Transverse colon (tissue), 4 donors: ENCODE data around the gene DCPS. TPM values are rescaled to one million over a fixed set of nuclear protein-coding genes. Genes with fewer than 3 reads are reported as not detected.

Experiments used
- DNase-seq: peaks from one replicate; pipeline ENCODE4 v3.0.0-alpha.2; 2019
- H3K27ac ChIP-seq, 4 donors: fragments of 200-600 bp; sonication (generic); 2 replicates each; pipeline ENCODE4 v1.5.1; 2016 to 2018; ENCODE audit warnings: inconsistent platforms in 4 of 4
- H3K27me3 ChIP-seq: fragments of 200-600 bp; sonication (generic); 2 replicates; pipeline ENCODE4 v1.5.1; 2017; ENCODE audit warnings: inconsistent platforms
- H3K36me3 ChIP-seq, 4 donors: fragments of 200-600 bp; sonication (generic); 2 replicates each; pipeline ENCODE4 v1.5.1; 2017 to 2019; ENCODE audit warnings: inconsistent platforms in 4 of 4
- H3K4me1 ChIP-seq, 4 donors: fragments of 200-600 bp; sonication (generic); 2 replicates each; pipeline ENCODE4 v1.5.1; 2017 to 2020; ENCODE audit warnings: inconsistent platforms in 4 of 4
- H3K4me3 ChIP-seq, 4 donors: fragments of 200-600 bp; sonication (generic); 1 replicate in 1 of 4; 2 replicates in 3 of 4; pipeline versions ENCODE4 v1.5.1 to v1.6.1; 2017 to 2019; ENCODE audit warnings: inconsistent platforms in 4 of 4
- H3K9me3 ChIP-seq, 2 donors: fragments of 200-600 bp; sonication (generic); 2 replicates each; pipeline ENCODE4 v1.5.1; 2017 to 2019; ENCODE audit warnings: inconsistent platforms in 2 of 2
- CTCF ChIP-seq, 5 experiments: fragments of 200-600 bp in 3 of 5; fragments of 450-650 bp in 2 of 5; sonication (generic) in 3 of 5; IDR thresholded peaks; 1 replicate in 2 of 5; 2 replicates in 3 of 5; pipeline ENCODE4 v1.5.1; 2016 to 2017; ENCODE audit warnings: antibody characterized with exemption in 5 of 5, inconsistent platforms in 3 of 5, mild to moderate bottlenecking in 2 of 5, moderate library complexity in 1 of 5
- EP300 ChIP-seq: sonication (generic); formaldehyde crosslinking; IDR thresholded peaks from one replicate; pipeline ENCODE4 v1.6.1; 2017; ENCODE audit warnings: antibody characterized with exemption, low read depth
- POLR2A ChIP-seq: fragments of 450-650 bp; IDR thresholded peaks from one replicate; pipeline ENCODE4 v1.6.1; 2016; ENCODE audit warnings: antibody characterized with exemption, mild to moderate bottlenecking, moderate library complexity
- POLR2AphosphoS5 ChIP-seq, 3 donors: sonication (generic); formaldehyde crosslinking; IDR thresholded peaks; one replicate each; pipeline ENCODE4 v1.6.1; 2016; ENCODE audit warnings: antibody characterized with exemption in 3 of 3
- WGBS, 2 donors: methylation state at CpG; one replicate each; pipeline ENCODE4 v1.1.5; 2018; ENCODE audit warnings: low coverage in 1 of 2; 5-methylcytosine and 5-hydroxymethylcytosine counted together
- in situ Hi-C, 4 donors: fragments of 200-750 bp; cut with MboI; loops; one replicate each; pipeline versions ENCODE4 v1.15.0 to v1.15.1; 2017; ENCODE audit warnings: low sequenced_read_pairs in 3 of 4, low pct_ligation_motif_present in 1 of 4, low pct_unique_long_range_greater_than_20kb in 1 of 4
- intact Hi-C: fragments of 100-400 bp; cut with DNase I; formaldehyde crosslinking; loops from one replicate; pipeline ENCODE4 v1.15.1; 2023; ENCODE audit warnings: low total_unique reads
- total RNA-seq, 4 donors: library from RNA; depleted of rRNA; stranded (reverse); fragments of >200 nt; gene quantifications; one replicate each; pipeline ENCODE4 v1.1.0, GENCODE V29; 2016

The DCPS gene
- total RNA-seq, 4 donors from 2014 or later, result 0.40 to 13.7 (median 11.3) TPM

- 79% methylated on average over 2 of the region's 2 CpGs; no CpG with 5 or more reads in 1 of the 2 donors for WGBS, 2 donors
- peak overlapping the region; percentile 26 to 87 (median 84) for H3K27ac ChIP-seq
- peaks cover 15% of the 10 kb centered on the region for H3K27me3 ChIP-seq
- TF ChIP-seq EP300 (no peak), CTCF (IDR thresholded peaks at IDR 0.05) (no peak)
- intact Hi-C loops (no loop called here), in situ Hi-C loops (no loop called here)
- peaks cover 0 to 59% (median 28%) of the 10 kb centered on the region in 4 donors for H3K4me1 ChIP-seq
- no peaks in the 10 kb centered on the region for H3K36me3 ChIP-seq
- no peaks in the 10 kb centered on the region for H3K9me3 ChIP-seq
- no peak overlapping the region for H3K4me3 ChIP-seq
- no peak for DNase-seq
These were observed 54.9 kb downstream of the DCPS start for GRCh38 chr11:126358763-126359160.

GRCh38 chr11:126359431-126360048 is 55.7 kb downstream of the DCPS start:
- H3K27me3 ChIP-seq, result peaks cover 12% of the 10 kb centered on the region
- H3K4me3 ChIP-seq, result no peak overlapping the region
- in situ Hi-C loops (no loop called here), intact Hi-C loops (no loop called here)
- peak overlapping the region; percentile 15 to 87 (median 55) for H3K27ac ChIP-seq
- WGBS, 2 donors, result 30 to 56% methylated on average over 11 to 16 of the region's 16 CpGs
- H3K36me3 ChIP-seq, result no peaks in the 10 kb centered on the region
- DNase-seq, result peak; percentile 57
- peaks cover 0 to 51% (median 25%) of the 10 kb centered on the region in 4 donors for H3K4me1 ChIP-seq
- no peak for TF ChIP-seq POLR2A
- no peak for TF ChIP-seq EP300
- TF ChIP-seq CTCF (IDR thresholded peaks at IDR 0.05), result no peak
- no peaks in the 10 kb centered on the region for H3K9me3 ChIP-seq

- intact Hi-C loops, result no loop called here
- Histone ChIP-seq H3K27me3 (peaks cover 7% of the 10 kb centered on the region), H3K27ac (peak overlapping the region in 3 of 4 donors; percentile 26 to 87 (median 84)), H3K4me1 (peaks cover 0 to 46% (median 20%) of the 10 kb centered on the region in 4 donors), H3K36me3 (no peaks in the 10 kb centered on the region), H3K4me3 (no peak overlapping the region), H3K9me3 (no peaks in the 10 kb centered on the region)
- DNase-seq, result no peak
- TF ChIP-seq CTCF (IDR thresholded peaks at IDR 0.05), result no peak
- no peak for TF ChIP-seq EP300
- no peak for TF ChIP-seq POLR2AphosphoS5 (IDR thresholded peaks at IDR 0.05)
- no peak for TF ChIP-seq POLR2A
- WGBS, 2 donors, result 81 to 100% methylated on average over 1 to 8 of the region's 8 CpGs
- in situ Hi-C loops, result no loop called here
These were observed 56.2 kb downstream of the DCPS start for GRCh38 chr11:126360049-126360446.

GRCh38 chr11:126361400-126361799 is 57.5 kb downstream of the DCPS start:
- no peaks in the 10 kb centered on the region for H3K36me3 ChIP-seq

More at GRCh38 chr11:126361400-126361799, 57.5 kb downstream of the DCPS start:
- Histone ChIP-seq H3K27ac (no peak overlapping the region), H3K4me1 (peaks cover 5 to 49% (median 22%) of the 10 kb centered on the region in 4 donors), H3K4me3 (no peak overlapping the region), H3K27me3 (peaks cover 3% of the 10 kb centered on the region), H3K9me3 (no peaks in the 10 kb centered on the region)
- no peak for DNase-seq
- intact Hi-C loops, result no loop called here
- in situ Hi-C loops, result no loop called here
- WGBS, 2 donors, result 79 to 92% methylated on average over 2 to 5 of the region's 5 CpGs
- no peak for TF ChIP-seq EP300
- no peak for TF ChIP-seq CTCF (IDR thresholded peaks at IDR 0.05)
- TF ChIP-seq POLR2A, result no peak
- no peak for TF ChIP-seq POLR2AphosphoS5 (IDR thresholded peaks at IDR 0.05)
